T47D (cell line): ENCODE measurements around the gene ZBTB16.
A peak's percentile ranks its signal among the peaks of the same experiment; 100 is the strongest.

ENCODE experiments used
- DNase-seq, 2 experiments: peaks; one replicate each; pipeline versions ENCODE4 v3.0.0 to v3.0.0-alpha.2; 2011 to 2012; ENCODE audit warnings: low read depth in 1 of 2, low spot score in 1 of 2
- JUND ChIP-seq: IDR thresholded peaks from 2 replicates; pipeline ENCODE4 v1.6.1; 2012; ENCODE audit warnings: low read depth
- in situ Hi-C: cut with HindIII; loops from 2 replicates; pipeline ENCODE4 v1.10.0; 2016; ENCODE audit warnings: low sequenced_read_pairs, low pct_unique_long_range_greater_than_20kb

The ZBTB16 gene

GRCh38 chr11:114084414-114084813, 24.9 kb downstream of the ZBTB16 start:
- in situ Hi-C loops: no loop called here
- TF ChIP-seq JUND: no peak
- DNase-seq: no peak

GRCh38 chr11:114085965-114086793, 26.7 kb downstream of the ZBTB16 start:
- in situ Hi-C loops: no loop called here
- no peak for TF ChIP-seq JUND
- peak in 1 of 2 experiments; percentile 27 for DNase-seq

- no peak for DNase-seq
- no peak for TF ChIP-seq JUND
- in situ Hi-C loops: no loop called here
Measured at GRCh38 chr11:114087025-114087424, 27.5 kb downstream of the ZBTB16 start.

- TF ChIP-seq JUND: no peak
- DNase-seq: no peak
- in situ Hi-C loops: no loop called here
Measured at GRCh38 chr11:114088216-114088615, 28.7 kb downstream of the ZBTB16 start.

- in situ Hi-C loops: no loop called here
- TF ChIP-seq JUND: no peak
- DNase-seq: no peak
Measured at GRCh38 chr11:114088836-114089235, 29.3 kb downstream of the ZBTB16 start.

GRCh38 chr11:114089748-114090147, 30.2 kb downstream of the ZBTB16 start:
- in situ Hi-C loops: no loop called here
- no peak for DNase-seq
- TF ChIP-seq JUND: no peak

GRCh38 chr11:114090225-114090910, 30.9 kb downstream of the ZBTB16 start:
- in situ Hi-C loops: no loop called here
- TF ChIP-seq JUND: no peak
- DNase-seq: no peak

- no peak for TF ChIP-seq JUND
- DNase-seq: no peak
- in situ Hi-C loops: no loop called here
Measured at GRCh38 chr11:114090976-114091375, 31.5 kb downstream of the ZBTB16 start.

GRCh38 chr11:114091516-114092397, 32.2 kb downstream of the ZBTB16 start:
- no peak for DNase-seq
- TF ChIP-seq JUND: no peak

GRCh38 chr11:114092478-114092877, 33.0 kb downstream of the ZBTB16 start:
- in situ Hi-C loops: no loop called here
- DNase-seq: no peak
- no peak for TF ChIP-seq JUND

More at GRCh38 chr11:114091516-114092397, 32.2 kb downstream of the ZBTB16 start:
- in situ Hi-C loops: no loop called here

GRCh38 chr11:114092953-114093352, 33.4 kb downstream of the ZBTB16 start:
- no peak for DNase-seq
- in situ Hi-C loops: no loop called here
- TF ChIP-seq JUND: no peak

GRCh38 chr11:114094516-114094915, 35.0 kb downstream of the ZBTB16 start:
- in situ Hi-C loops: no loop called here
- no peak for TF ChIP-seq JUND
- no peak for DNase-seq
